ENCODE results near the gene GPR37L1.

DNA sequence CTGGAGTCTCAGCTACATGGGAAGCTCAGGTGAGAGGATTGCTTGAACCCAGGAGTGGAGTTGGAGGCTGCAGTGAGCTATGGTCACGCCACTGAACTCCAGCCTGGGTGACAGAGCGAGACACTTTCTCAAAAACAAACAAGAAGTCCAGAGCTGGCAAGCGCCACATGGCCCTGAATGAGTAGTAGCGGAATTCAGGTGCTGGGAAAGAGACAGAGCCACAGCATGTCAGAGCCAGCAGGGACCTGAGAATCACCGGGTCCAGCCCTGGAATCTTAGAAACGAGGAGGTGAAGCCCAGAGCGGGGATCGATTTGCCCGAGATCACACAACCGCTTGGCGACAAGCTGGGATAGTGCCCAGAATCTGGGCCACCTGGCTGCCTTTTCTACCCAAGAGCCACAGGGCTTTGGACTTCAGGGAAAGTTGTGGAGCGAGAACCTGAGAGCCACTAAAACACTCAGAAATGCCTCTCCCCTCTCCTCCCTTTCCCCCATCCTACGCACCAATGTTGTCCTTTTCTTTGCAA, 12.0 kb downstream of the GPR37L1 start:
- TF ChIP-seq CTCF (IDR thresholded peaks at IDR 0.05; ENCODE audit: low read length) (no peak), EZH2 (optimal IDR thresholded peaks at IDR 0.05; ENCODE audit: low read depth, low read length) (no peak), EZH2phosphoT487 (IDR thresholded peaks at IDR 0.05; ENCODE audit: low read length) (no peak)
